CD4-positive, alpha-beta T cell (primary cell): ENCODE results near the gene ETV3L. TPM values are rescaled to one million over a fixed set of nuclear protein-coding genes. Genes with fewer than 3 reads are reported as not detected.

Experiments used
- ATAC-seq: fragments of 200-7000 bp; cut with Tn5 transposase; one replicate; pipeline ENCODE4 v1.10.0; 2022; ENCODE audit warnings: mild to moderate bottlenecking; ENCODE audit not compliant: poor library complexity
- CTCF ChIA-PET: fragments of 350-600 bp; sonication (Branson Sonifier 250); formaldehyde crosslinking; loops from one replicate; lab custom pipeline; 2021; ENCODE audit warnings: antibody characterized with exemption, inconsistent platforms; lab: Charles Lee
- POLR2A ChIA-PET: fragments of 350-600 bp; sonication (Branson Sonifier 250); formaldehyde crosslinking; loops from one replicate; lab custom pipeline; 2021; ENCODE audit warnings: antibody characterized with exemption, inconsistent platforms; lab: Charles Lee
- DNase-seq, 14 experiments: peaks; one replicate each; pipeline ENCODE4 v3.0.0-alpha.2; 2013 to 2020; ENCODE audit warnings: mixed read lengths in 2 of 14
- H3K27ac ChIP-seq, 2 donors: one replicate each; pipeline versions ENCODE4 v1.5.1 to v1.7.0; 2013; ENCODE audit warnings: low read length in 2 of 2, low read depth in 1 of 2, mild to moderate bottlenecking in 1 of 2
- H3K27me3 ChIP-seq, 2 experiments: 1 replicate in 1 of 2; 2 replicates in 1 of 2; pipeline versions ENCODE4 v1.6.1 to v1.7.0; 2013; ENCODE audit warnings: low read length in 2 of 2, control low read depth in 1 of 2, mild to moderate bottlenecking in 1 of 2, moderate library complexity in 1 of 2; ENCODE audit not compliant: insufficient read depth in 2 of 2, control insufficient read depth in 1 of 2
- H3K36me3 ChIP-seq: one replicate; pipeline ENCODE4 v1.6.1; 2013; ENCODE audit warnings: low read length, control low read depth; ENCODE audit not compliant: insufficient read depth
- H3K4me1 ChIP-seq: one replicate; pipeline ENCODE4 v1.6.1; 2013; ENCODE audit warnings: low read length, control low read depth; ENCODE audit not compliant: insufficient read depth
- H3K4me3 ChIP-seq: one replicate; pipeline ENCODE4 v1.5.1; 2013; ENCODE audit warnings: mild to moderate bottlenecking, low read length, moderate library complexity
- H3K9me3 ChIP-seq, 2 experiments: 1 replicate in 1 of 2; 2 replicates in 1 of 2; pipeline versions ENCODE4 v1.6.1 to v1.7.0; 2013; ENCODE audit warnings: low read length in 2 of 2, mild to moderate bottlenecking in 2 of 2, control low read depth in 1 of 2, moderate library complexity in 1 of 2; ENCODE audit not compliant: control insufficient read depth in 1 of 2, insufficient read depth in 1 of 2
- H3K27ac Mint-ChIP-seq: one replicate; pipeline ENCODE4 v1.8.0; 2020; ENCODE audit warnings: mixed read lengths
- H3K27me3 Mint-ChIP-seq: one replicate; pipeline ENCODE4 v1.8.0; 2021; ENCODE audit warnings: mixed read lengths
- H3K36me3 Mint-ChIP-seq: one replicate; pipeline ENCODE4 v1.8.0; 2021; ENCODE audit warnings: low read depth, mixed read lengths
- H3K4me1 Mint-ChIP-seq: one replicate; pipeline ENCODE4 v1.8.0; 2021; ENCODE audit warnings: low read depth, mixed read lengths
- H3K4me3 Mint-ChIP-seq: one replicate; pipeline ENCODE4 v1.8.0; 2020; ENCODE audit warnings: mild to moderate bottlenecking, mixed read lengths
- H3K9me3 Mint-ChIP-seq: one replicate; pipeline ENCODE4 v1.8.0; 2020; ENCODE audit warnings: mixed read lengths
- intact Hi-C, 2 experiments: fragments of 100-400 bp; cut with DNase I in 1 of 2; cut with micrococcal nuclease in 1 of 2; formaldehyde crosslinking; loops; one replicate each; pipeline versions ENCODE4 v1.15.1 to v1.9.0; 2023 to 2025; cut with DNase I, micrococcal nuclease
- total RNA-seq, 174 experiments: library from RNA in 2 of 174; stranded (reverse) in 2 of 174; gene quantifications; one replicate each; pipeline ENCODE4 v1.2.3 and lab custom pipeline; 2021 to 2026
- TF ChIP-seq, protein P1 (sequence below): fragments of 200-600 bp; IDR thresholded peaks from one replicate; pipeline ENCODE4 v1.8.0; 2022; ENCODE audit warnings: antibody characterized with exemption, mild to moderate bottlenecking

The ETV3L gene
- total RNA-seq, 2 experiments from 2014 or later: not detected

DNA sequence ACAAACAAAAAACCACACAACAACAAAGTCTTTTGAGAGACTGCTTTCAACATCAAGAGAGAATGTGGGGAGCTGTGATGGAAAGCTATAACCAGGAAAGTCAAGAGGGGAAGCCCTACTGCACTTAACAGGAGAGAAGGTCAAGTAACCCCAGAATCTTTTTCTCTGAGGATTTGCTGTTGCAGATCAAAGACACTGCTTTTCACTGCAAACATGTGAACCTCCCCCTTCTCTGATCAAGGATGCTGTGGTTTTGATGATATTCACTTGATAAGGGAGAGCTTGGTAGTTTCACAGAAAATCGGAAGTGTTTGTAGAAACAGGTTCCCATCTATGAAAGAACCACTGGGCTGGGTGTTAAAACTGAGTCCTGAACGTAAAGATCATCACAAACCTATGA lies 33.8 kb upstream of the ETV3L start:
- Histone ChIP-seq H3K27ac (peak overlapping the region in 1 of 2 donors; percentile 18), H3K4me1 (peaks cover 51% of the 10 kb centered on the region), H3K4me3 (no peak overlapping the region), H3K9me3 (no peaks in the 10 kb centered on the region), H3K36me3 (peaks cover 68% of the 10 kb centered on the region), H3K27me3 (no peaks in the 10 kb centered on the region)
- intact Hi-C loops: loop anchor here in 1 of 2 experiments (10.0 kb wide), 1 partner anchor 319 kb away; the partner anchor contains the start of gene SH2D2A
- Mint-ChIP-seq H3K4me1 (peaks cover 72% of the 10 kb centered on the region), H3K27me3 (no peaks in the 10 kb centered on the region), H3K4me3 (peak overlapping the region; percentile 65), H3K36me3 (peaks cover 87% of the 10 kb centered on the region), H3K27ac (peak overlapping the region; percentile 65), H3K9me3 (no peaks in the 10 kb centered on the region)
- ATAC-seq (peak; percentile 27), DNase-seq (peak in 4 of 14 experiments; percentile 15 to 85 (median 78))
- TF ChIP-seq, protein P1, sequence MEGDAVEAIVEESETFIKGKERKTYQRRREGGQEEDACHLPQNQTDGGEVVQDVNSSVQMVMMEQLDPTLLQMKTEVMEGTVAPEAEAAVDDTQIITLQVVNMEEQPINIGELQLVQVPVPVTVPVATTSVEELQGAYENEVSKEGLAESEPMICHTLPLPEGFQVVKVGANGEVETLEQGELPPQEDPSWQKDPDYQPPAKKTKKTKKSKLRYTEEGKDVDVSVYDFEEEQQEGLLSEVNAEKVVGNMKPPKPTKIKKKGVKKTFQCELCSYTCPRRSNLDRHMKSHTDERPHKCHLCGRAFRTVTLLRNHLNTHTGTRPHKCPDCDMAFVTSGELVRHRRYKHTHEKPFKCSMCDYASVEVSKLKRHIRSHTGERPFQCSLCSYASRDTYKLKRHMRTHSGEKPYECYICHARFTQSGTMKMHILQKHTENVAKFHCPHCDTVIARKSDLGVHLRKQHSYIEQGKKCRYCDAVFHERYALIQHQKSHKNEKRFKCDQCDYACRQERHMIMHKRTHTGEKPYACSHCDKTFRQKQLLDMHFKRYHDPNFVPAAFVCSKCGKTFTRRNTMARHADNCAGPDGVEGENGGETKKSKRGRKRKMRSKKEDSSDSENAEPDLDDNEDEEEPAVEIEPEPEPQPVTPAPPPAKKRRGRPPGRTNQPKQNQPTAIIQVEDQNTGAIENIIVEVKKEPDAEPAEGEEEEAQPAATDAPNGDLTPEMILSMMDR: no peak
- CTCF ChIA-PET: interaction anchor here (4.7 kb wide), 1 partner anchor 43 kb away, joined by 27 read pairs; no protein-coding TSS in a partner anchor
- POLR2A ChIA-PET: no interaction called here

DNA sequence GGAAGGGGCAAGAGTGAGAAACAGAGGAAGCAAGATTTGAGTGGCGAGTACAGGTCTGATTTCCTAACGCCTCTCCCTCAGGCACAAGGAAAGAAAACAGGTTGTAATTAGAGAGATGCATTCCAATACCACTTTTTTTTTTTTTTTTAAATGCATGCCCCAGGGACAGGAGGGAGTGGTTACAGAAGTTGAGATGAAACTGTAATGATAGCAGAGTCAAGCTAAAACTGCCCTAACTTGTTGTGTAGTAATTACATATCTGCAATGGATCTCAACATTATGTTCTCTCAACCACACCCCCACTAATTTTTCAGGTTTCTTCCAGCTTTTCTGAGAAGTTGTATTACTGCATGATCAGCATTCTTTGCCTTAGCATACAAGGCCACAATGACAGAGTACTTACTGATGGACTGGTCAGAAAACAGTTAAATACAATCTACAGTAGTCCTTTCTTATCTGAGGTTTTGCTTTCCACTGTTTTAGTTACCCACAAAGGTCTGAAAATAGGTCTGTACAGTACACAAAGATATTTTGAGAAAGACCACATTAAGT lies 33.1 kb upstream of the ETV3L start:
- DNase-seq (no peak), ATAC-seq (no peak)
- Mint-ChIP-seq H3K4me1 (peaks cover 75% of the 10 kb centered on the region), H3K9me3 (no peaks in the 10 kb centered on the region), H3K27me3 (no peaks in the 10 kb centered on the region), H3K36me3 (peaks cover 92% of the 10 kb centered on the region), H3K4me3 (no peak overlapping the region), H3K27ac (peak overlapping the region; percentile 65)
- CTCF ChIA-PET: no interaction called here
- peaks cover 75% of the 10 kb centered on the region for H3K36me3 ChIP-seq
- no peak overlapping the region for H3K4me3 ChIP-seq
- POLR2A ChIA-PET: no interaction called here
- H3K27me3 ChIP-seq: no peaks in the 10 kb centered on the region
- H3K27ac ChIP-seq: no peak overlapping the region
- H3K9me3 ChIP-seq: no peaks in the 10 kb centered on the region
- H3K4me1 ChIP-seq: peaks cover 48% of the 10 kb centered on the region
- intact Hi-C loops: loop anchor here in 1 of 2 experiments (10.0 kb wide), 1 partner anchor 318 kb away; the partner anchor contains the start of gene SH2D2A
- TF ChIP-seq, protein P1: no peak

DNA sequence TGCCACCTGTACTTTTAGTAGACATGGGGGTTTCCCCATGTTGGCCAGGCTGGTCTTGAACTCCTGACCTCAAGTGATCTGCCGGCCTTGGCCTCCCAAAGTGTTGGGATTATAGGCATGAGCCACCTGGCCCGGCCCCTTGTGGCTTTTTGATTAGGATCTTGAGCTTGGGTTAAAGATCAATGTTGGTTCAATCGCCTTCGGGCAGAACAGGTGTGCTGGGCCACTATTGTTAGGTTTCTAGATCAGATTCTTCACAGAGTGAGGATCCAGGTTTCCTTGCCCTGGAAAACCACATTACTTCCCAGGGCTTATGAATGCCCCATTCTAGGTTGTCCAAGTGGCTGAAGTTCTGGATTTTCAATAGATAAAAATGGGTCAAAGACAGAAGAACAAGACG lies 32.5 kb upstream of the ETV3L start:
- Mint-ChIP-seq H3K27ac (peak overlapping the region; percentile 65), H3K36me3 (peaks cover 92% of the 10 kb centered on the region), H3K4me3 (no peak overlapping the region), H3K4me1 (peaks cover 70% of the 10 kb centered on the region), H3K27me3 (no peaks in the 10 kb centered on the region), H3K9me3 (no peaks in the 10 kb centered on the region)
- no peaks in the 10 kb centered on the region for H3K9me3 ChIP-seq
- CTCF ChIA-PET: no interaction called here
- peaks cover 43% of the 10 kb centered on the region for H3K4me1 ChIP-seq
- DNase-seq (no peak), ATAC-seq (no peak)
- H3K36me3 ChIP-seq: peaks cover 80% of the 10 kb centered on the region
- intact Hi-C loops: loop anchor here in 1 of 2 experiments (10.0 kb wide), 1 partner anchor 317 kb away; the partner anchor contains the start of gene SH2D2A
- TF ChIP-seq, protein P1: no peak
- no peaks in the 10 kb centered on the region for H3K27me3 ChIP-seq
- H3K27ac ChIP-seq: no peak overlapping the region
- POLR2A ChIA-PET: no interaction called here
- H3K4me3 ChIP-seq: no peak overlapping the region
